HG03045 (cell line): ENCODE data around the gene BCL2L15.
A peak's percentile ranks its signal among the peaks of the same experiment; 100 is the strongest.

Experiments
- ATAC-seq: cut with Tn5 transposase; IDR thresholded peaks from one replicate; pipeline ENCODE4 v1.9.1; 2021; ENCODE audit warnings: mild to moderate bottlenecking, moderate library complexity; ENCODE audit not compliant: unreplicated experiment

Gene BCL2L15

GRCh38 chr1:113887402-113888175 is at the start of gene BCL2L15:
TSS of gene BCL2L15 (minus strand) at chr1:113887581. CDS start at chr1:113887375, 206 bp downstream.
- no peak for ATAC-seq

GRCh38 chr1:113937146-113937545 is 49.8 kb upstream of the BCL2L15 start:
- ATAC-seq: no peak

GRCh38 chr1:113935970-113936369 is 48.6 kb upstream of the BCL2L15 start:
- ATAC-seq: no peak

- no peak for ATAC-seq
Measured at GRCh38 chr1:113935176-113935575, 47.8 kb upstream of the BCL2L15 start.

- no peak for ATAC-seq
Measured at GRCh38 chr1:113934511-113935055, 47.2 kb upstream of the BCL2L15 start.

- ATAC-seq: no peak
Measured at GRCh38 chr1:113934006-113934405, 46.6 kb upstream of the BCL2L15 start.

GRCh38 chr1:113931451-113931851 is 44.1 kb upstream of the BCL2L15 start:
- no peak for ATAC-seq

- peak; percentile 28 for ATAC-seq
Measured at GRCh38 chr1:113930499-113931161, 43.2 kb upstream of the BCL2L15 start.

- peak; percentile 43 for ATAC-seq
Measured at GRCh38 chr1:113929750-113930498, 42.5 kb upstream of the BCL2L15 start.

- ATAC-seq: peak; percentile 72
Measured at GRCh38 chr1:113928941-113929749, 41.8 kb upstream of the BCL2L15 start, which contains the start of gene HIPK1. TSS of gene HIPK1 (plus strand) at chr1:113929324.

- no peak for ATAC-seq
Measured at GRCh38 chr1:113928187-113928930, 41.0 kb upstream of the BCL2L15 start.

- no peak for ATAC-seq
Measured at GRCh38 chr1:113924473-113924872, 37.1 kb upstream of the BCL2L15 start.

GRCh38 chr1:113922957-113923356 is 35.6 kb upstream of the BCL2L15 start:
- no peak for ATAC-seq

- no peak for ATAC-seq
Measured at GRCh38 chr1:113918243-113918642, 30.9 kb upstream of the BCL2L15 start.

- ATAC-seq: no peak
Measured at GRCh38 chr1:113917400-113918082, 30.2 kb upstream of the BCL2L15 start.

- ATAC-seq: no peak
Measured at GRCh38 chr1:113916974-113917373, 29.6 kb upstream of the BCL2L15 start.

- ATAC-seq: no peak
Measured at GRCh38 chr1:113913887-113914664, 26.7 kb upstream of the BCL2L15 start.

- ATAC-seq: no peak
Measured at GRCh38 chr1:113913312-113913668, 25.9 kb upstream of the BCL2L15 start.
